ENCODE measurements around the gene UPK3A.

Gene UPK3A

GRCh38 chr22:45261407-45262088 lies 23.2 kb upstream of the UPK3A start:
- H3K4me3 ChIP-seq (ENCODE audit: low read length), result no peak overlapping the region
- H3K27me3 ChIP-seq (ENCODE audit: control insufficient read depth, insufficient read depth, low read length), result peaks cover 10% of the 10 kb centered on the region
- H3K9me3 ChIP-seq (ENCODE audit: control insufficient read depth, low read depth, low read length), result no peaks in the 10 kb centered on the region
- H3K4me1 ChIP-seq (ENCODE audit: control insufficient read depth, low read depth, low read length), result peaks cover 5% of the 10 kb centered on the region
- no peaks in the 10 kb centered on the region for H3K36me3 ChIP-seq (ENCODE audit: control insufficient read depth, low read depth, low read length)
- H3K27ac ChIP-seq (ENCODE audit: low read length), result no peak overlapping the region
- H3K9ac ChIP-seq (ENCODE audit: low read length), result no peak overlapping the region

- H3K27me3 ChIP-seq (ENCODE audit: control insufficient read depth, insufficient read depth, low read length), result peaks cover 10% of the 10 kb centered on the region
- no peaks in the 10 kb centered on the region for H3K9me3 ChIP-seq (ENCODE audit: control insufficient read depth, low read depth, low read length)
- no peak overlapping the region for H3K9ac ChIP-seq (ENCODE audit: low read length)
- peaks cover 5% of the 10 kb centered on the region for H3K4me1 ChIP-seq (ENCODE audit: control insufficient read depth, low read depth, low read length)
- no peak overlapping the region for H3K27ac ChIP-seq (ENCODE audit: low read length)
- H3K36me3 ChIP-seq (ENCODE audit: control insufficient read depth, low read depth, low read length), result no peaks in the 10 kb centered on the region
- H3K4me3 ChIP-seq (ENCODE audit: low read length), result no peak overlapping the region
Observed at GRCh38 chr22:45262195-45262930, 22.4 kb upstream of the UPK3A start.

- Histone ChIP-seq H3K4me1 (ENCODE audit: control insufficient read depth, low read depth, low read length) (peaks cover 5% of the 10 kb centered on the region), H3K9me3 (ENCODE audit: control insufficient read depth, low read depth, low read length) (no peaks in the 10 kb centered on the region), H3K4me3 (ENCODE audit: low read length) (no peak overlapping the region), H3K36me3 (ENCODE audit: control insufficient read depth, low read depth, low read length) (no peaks in the 10 kb centered on the region), H3K27ac (ENCODE audit: low read length) (no peak overlapping the region), H3K27me3 (ENCODE audit: control insufficient read depth, insufficient read depth, low read length) (peaks cover 10% of the 10 kb centered on the region), H3K9ac (ENCODE audit: low read length) (no peak overlapping the region)
Observed at GRCh38 chr22:45262931-45263462, 21.8 kb upstream of the UPK3A start.

GRCh38 chr22:45263463-45264269 lies 21.1 kb upstream of the UPK3A start:
- no peak overlapping the region for H3K4me3 ChIP-seq (ENCODE audit: low read length)
- no peaks in the 10 kb centered on the region for H3K36me3 ChIP-seq (ENCODE audit: control insufficient read depth, low read depth, low read length)
- H3K27ac ChIP-seq (ENCODE audit: low read length), result no peak overlapping the region

GRCh38 chr22:45265535-45265934 lies 19.2 kb upstream of the UPK3A start:
- peaks cover 5% of the 10 kb centered on the region for H3K4me1 ChIP-seq (ENCODE audit: control insufficient read depth, low read depth, low read length)
- no peak overlapping the region for H3K27ac ChIP-seq (ENCODE audit: low read length)
- no peak overlapping the region for H3K4me3 ChIP-seq (ENCODE audit: low read length)
- H3K36me3 ChIP-seq (ENCODE audit: control insufficient read depth, low read depth, low read length), result no peaks in the 10 kb centered on the region
- H3K9ac ChIP-seq (ENCODE audit: low read length), result no peak overlapping the region
- no peaks in the 10 kb centered on the region for H3K9me3 ChIP-seq (ENCODE audit: control insufficient read depth, low read depth, low read length)
- peaks cover 23% of the 10 kb centered on the region for H3K27me3 ChIP-seq (ENCODE audit: control insufficient read depth, insufficient read depth, low read length)

More at GRCh38 chr22:45263463-45264269, 21.1 kb upstream of the UPK3A start:
- Histone ChIP-seq H3K4me1 (ENCODE audit: control insufficient read depth, low read depth, low read length) (peaks cover 5% of the 10 kb centered on the region), H3K27me3 (ENCODE audit: control insufficient read depth, insufficient read depth, low read length) (peaks cover 10% of the 10 kb centered on the region), H3K9ac (ENCODE audit: low read length) (peak overlapping the region; percentile 13), H3K9me3 (ENCODE audit: control insufficient read depth, low read depth, low read length) (no peaks in the 10 kb centered on the region)

- H3K4me1 ChIP-seq (ENCODE audit: control insufficient read depth, low read depth, low read length), result peaks cover 3% of the 10 kb centered on the region
- no peaks in the 10 kb centered on the region for H3K36me3 ChIP-seq (ENCODE audit: control insufficient read depth, low read depth, low read length)
- peaks cover 18% of the 10 kb centered on the region for H3K27me3 ChIP-seq (ENCODE audit: control insufficient read depth, insufficient read depth, low read length)
- H3K9ac ChIP-seq (ENCODE audit: low read length), result peak overlapping the region; percentile 61
- H3K27ac ChIP-seq (ENCODE audit: low read length), result no peak overlapping the region
- no peaks in the 10 kb centered on the region for H3K9me3 ChIP-seq (ENCODE audit: control insufficient read depth, low read depth, low read length)
- peak overlapping the region; percentile 86 for H3K4me3 ChIP-seq (ENCODE audit: low read length)
Observed at GRCh38 chr22:45268167-45268957, 16.4 kb upstream of the UPK3A start.

GRCh38 chr22:45268958-45269844 lies 15.5 kb upstream of the UPK3A start:
- H3K36me3 ChIP-seq (ENCODE audit: control insufficient read depth, low read depth, low read length), result no peaks in the 10 kb centered on the region
- no peaks in the 10 kb centered on the region for H3K9me3 ChIP-seq (ENCODE audit: control insufficient read depth, low read depth, low read length)
- peak overlapping the region; percentile 61 for H3K9ac ChIP-seq (ENCODE audit: low read length)
- no peaks in the 10 kb centered on the region for H3K4me1 ChIP-seq (ENCODE audit: control insufficient read depth, low read depth, low read length)
- peaks cover 15% of the 10 kb centered on the region for H3K27me3 ChIP-seq (ENCODE audit: control insufficient read depth, insufficient read depth, low read length)
- no peak overlapping the region for H3K27ac ChIP-seq (ENCODE audit: low read length)
- H3K4me3 ChIP-seq (ENCODE audit: low read length), result peak overlapping the region; percentile 86

GRCh38 chr22:45270095-45271020 lies 14.4 kb upstream of the UPK3A start:
- Histone ChIP-seq H3K4me3 (ENCODE audit: low read length) (no peak overlapping the region), H3K27me3 (ENCODE audit: control insufficient read depth, insufficient read depth, low read length) (peaks cover 15% of the 10 kb centered on the region), H3K9ac (ENCODE audit: low read length) (no peak overlapping the region), H3K9me3 (ENCODE audit: control insufficient read depth, low read depth, low read length) (no peaks in the 10 kb centered on the region), H3K27ac (ENCODE audit: low read length) (no peak overlapping the region), H3K36me3 (ENCODE audit: control insufficient read depth, low read depth, low read length) (no peaks in the 10 kb centered on the region), H3K4me1 (ENCODE audit: control insufficient read depth, low read depth, low read length) (no peaks in the 10 kb centered on the region)

GRCh38 chr22:45271667-45272201 lies 13.0 kb upstream of the UPK3A start:
- no peaks in the 10 kb centered on the region for H3K9me3 ChIP-seq (ENCODE audit: control insufficient read depth, low read depth, low read length)
- no peak overlapping the region for H3K4me3 ChIP-seq (ENCODE audit: low read length)
- peaks cover 15% of the 10 kb centered on the region for H3K27me3 ChIP-seq (ENCODE audit: control insufficient read depth, insufficient read depth, low read length)
- no peaks in the 10 kb centered on the region for H3K36me3 ChIP-seq (ENCODE audit: control insufficient read depth, low read depth, low read length)
- no peak overlapping the region for H3K9ac ChIP-seq (ENCODE audit: low read length)
- H3K27ac ChIP-seq (ENCODE audit: low read length), result no peak overlapping the region
- no peaks in the 10 kb centered on the region for H3K4me1 ChIP-seq (ENCODE audit: control insufficient read depth, low read depth, low read length)

Data from iPS-18a (cell line).